Stimulated activated CD4-positive, alpha-beta T cell treated with anti-CD3 and anti-CD28 coated beads, Interleukin-4, amount 100 ng/mL, for 48 hours (primary cell): ENCODE measurements around the gene SUPT3H.

Experiments used
- DNase-seq, 2 donors: peaks; one replicate each; pipeline ENCODE4 v3.0.0-alpha.2; 2020; ENCODE audit warnings: low read depth in 2 of 2

The SUPT3H gene

GRCh38 chr6:45388328-45388727, 10.6 kb upstream of the SUPT3H start:
- DNase-seq = no peak

- no peak for DNase-seq
Measured at GRCh38 chr6:45387236-45387635, 9.5 kb upstream of the SUPT3H start.

- DNase-seq = no peak
Measured at GRCh38 chr6:45386501-45386900, 8.8 kb upstream of the SUPT3H start.

GRCh38 chr6:45382391-45382790, 4.7 kb upstream of the SUPT3H start:
- DNase-seq = no peak

- DNase-seq = peak in 1 of 2 donors; percentile 12
Measured at GRCh38 chr6:45378334-45378926, 696 bp upstream of the SUPT3H start.

DNA sequence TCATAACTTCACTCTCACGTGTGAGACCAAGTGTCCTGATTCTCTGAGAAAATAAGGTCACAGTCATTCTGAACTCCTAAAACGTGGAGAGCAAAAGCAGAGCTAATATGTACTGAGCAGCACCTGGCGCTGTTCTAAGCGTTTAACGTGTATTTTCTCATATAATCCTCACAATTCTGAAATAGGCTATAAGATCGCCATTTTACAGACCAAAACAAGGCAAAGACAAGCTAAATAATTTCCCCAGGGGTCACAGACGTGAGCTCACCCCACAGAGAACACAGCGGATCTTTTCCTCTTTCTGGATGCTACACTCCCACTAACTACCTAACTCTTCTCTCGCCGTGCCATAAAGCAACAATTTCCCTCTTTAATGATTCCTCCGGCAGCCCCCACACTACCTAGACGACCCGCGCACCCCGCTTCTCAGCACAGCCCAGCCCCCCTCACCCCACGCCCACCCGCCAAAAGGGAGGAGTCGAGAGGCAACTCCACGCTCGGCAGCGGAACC, 636 bp downstream of the SUPT3H start:
- no peak for DNase-seq

GRCh38 chr6:45376310-45377042, 1.3 kb downstream of the SUPT3H start:
- no peak for DNase-seq

- DNase-seq = no peak
Measured at GRCh38 chr6:45375449-45375848, 2.3 kb downstream of the SUPT3H start.

GRCh38 chr6:45371924-45372573, 5.7 kb downstream of the SUPT3H start:
- DNase-seq = no peak

- no peak for DNase-seq
Measured at GRCh38 chr6:45369870-45370269, 7.9 kb downstream of the SUPT3H start.

GRCh38 chr6:45367999-45368398, 9.7 kb downstream of the SUPT3H start:
- no peak for DNase-seq

GRCh38 chr6:45366534-45366933, 11.2 kb downstream of the SUPT3H start:
- no peak for DNase-seq

DNA sequence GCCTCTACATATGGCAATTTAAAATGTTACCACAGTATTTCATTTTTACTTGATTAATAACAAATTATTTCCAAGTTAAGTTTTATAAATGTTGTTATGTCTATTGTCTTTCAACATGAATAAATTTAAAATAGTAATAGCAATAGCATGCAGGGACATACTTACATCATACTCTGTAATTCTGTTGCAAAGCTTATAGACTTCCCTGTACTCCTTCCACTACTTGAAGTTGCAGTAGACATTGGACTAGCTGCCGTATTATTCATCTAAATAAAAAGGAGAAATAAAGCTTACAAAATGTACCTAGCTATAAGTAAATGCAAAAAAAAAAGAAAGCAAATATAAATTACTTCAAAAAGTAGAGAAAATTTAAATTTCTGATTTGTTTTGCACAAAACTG, 12.7 kb downstream of the SUPT3H start:
- no peak for DNase-seq

GRCh38 chr6:45364466-45364865, 13.3 kb downstream of the SUPT3H start:
- DNase-seq = no peak

DNA sequence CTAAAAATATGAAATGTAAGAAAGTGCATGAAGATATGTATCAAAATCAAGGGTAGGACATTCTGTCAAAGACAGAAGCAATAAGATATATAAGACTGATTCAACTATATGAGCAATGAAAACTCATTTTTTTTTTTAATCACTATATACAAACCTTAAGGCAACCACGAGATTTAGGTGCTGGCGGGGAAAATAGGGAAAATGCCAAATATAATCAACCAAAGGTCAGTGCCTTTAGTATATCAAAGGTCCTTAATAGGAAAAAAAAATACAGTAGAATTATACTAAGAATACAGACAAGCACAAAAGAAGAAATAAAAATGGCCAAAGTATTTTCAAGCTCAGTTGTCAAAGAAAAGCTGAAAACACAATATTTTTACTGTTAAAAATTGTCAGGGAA, 24.1 kb downstream of the SUPT3H start:
- DNase-seq = no peak

GRCh38 chr6:45351667-45352066, 26.1 kb downstream of the SUPT3H start:
- no peak for DNase-seq

DNA sequence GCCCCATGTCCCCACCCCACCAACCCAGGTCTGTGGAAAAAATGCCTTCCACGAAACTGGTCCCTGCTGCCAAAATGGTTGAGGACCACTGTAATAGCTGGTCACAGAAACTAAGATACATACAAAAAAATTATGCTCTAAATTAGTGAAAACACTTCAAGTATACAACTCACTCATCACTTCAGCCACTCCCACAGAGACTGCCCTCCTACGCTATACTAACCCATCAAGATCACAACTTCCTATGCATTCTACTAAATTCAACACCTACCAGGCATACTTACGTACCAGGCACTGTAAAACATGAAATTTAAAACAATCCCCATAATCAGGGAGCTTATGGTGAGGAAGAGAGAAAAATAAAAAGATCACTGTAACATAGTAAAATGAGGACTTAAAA, 26.7 kb downstream of the SUPT3H start:
- no peak for DNase-seq

GRCh38 chr6:45350186-45350710, 27.5 kb downstream of the SUPT3H start:
- no peak for DNase-seq

- DNase-seq = no peak
Measured at GRCh38 chr6:45344900-45345299, 32.8 kb downstream of the SUPT3H start.

- no peak for DNase-seq
Measured at GRCh38 chr6:45328523-45328922, 49.2 kb downstream of the SUPT3H start.

DNA sequence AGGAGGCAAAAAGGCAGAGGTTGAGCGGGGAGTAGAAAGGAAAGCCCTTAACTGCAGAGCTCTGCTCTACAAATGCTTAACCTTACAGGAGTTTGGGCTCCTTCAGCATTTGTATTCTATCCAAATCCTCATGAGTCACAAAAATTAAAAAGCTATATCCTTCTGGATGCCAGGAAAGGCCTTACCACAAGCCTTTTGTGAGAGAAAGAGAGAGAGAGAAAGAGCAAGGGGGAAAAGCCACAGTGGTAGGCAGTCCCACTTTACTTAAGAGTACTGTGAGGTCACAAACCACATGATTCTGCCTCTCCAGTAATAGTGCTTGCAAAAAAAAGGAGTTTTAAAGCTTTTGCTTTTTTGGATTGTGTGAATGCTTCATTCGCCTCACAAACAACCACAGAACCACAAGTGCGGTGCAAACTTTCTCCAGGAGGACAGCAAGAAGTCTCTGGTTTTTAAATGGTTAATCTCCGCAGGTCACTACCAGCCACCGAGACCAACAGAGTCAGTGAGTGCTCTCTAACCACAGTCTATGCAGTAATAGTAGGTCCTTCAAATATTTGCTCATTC, 49.7 kb downstream of the SUPT3H start, which contains the start of gene RUNX2:
Gene RUNX2 (plus strand): TSS at position 375 of the 567 bp plus-strand sequence. CDS start 397 bp downstream, outside the sequence.
- DNase-seq = no peak
